HepG2 (cell line): ENCODE data around the gene SEPTIN2. TPM values are rescaled to one million over a fixed set of nuclear protein-coding genes. Genes with fewer than 3 reads are reported as not detected.

ENCODE experiments used
- ATAC-seq: fragments of 200-7000 bp; cut with Tn5 transposase; 3 replicates; pipeline ENCODE4 v1.9.1; 2020; ENCODE audit warnings: mild to moderate bottlenecking, moderate library complexity
- BruUV-seq: library from RNA; stranded (reverse); fragments of 400-500 nt; replicated peaks from 2 replicates; lab custom pipeline; 2021; lab: Mats Ljungman, UMichigan
- CTCF ChIA-PET: fragments of 300-600 bp; formaldehyde crosslinking; extraction: SDS; loops from one replicate; lab custom pipeline; 2021; ENCODE audit warnings: low total read pairs, inconsistent platforms, low intra/inter-chr PET ratio; lab: Yijun Ruan, JAX
- POLR2A ChIA-PET: fragments of 350-600 bp; sonication (Branson Sonifier 250); formaldehyde crosslinking; loops from one replicate; lab custom pipeline; 2020; ENCODE audit warnings: antibody characterized with exemption, inconsistent platforms; lab: Yijun Ruan, JAX
- DNase-seq: peaks from one replicate; pipeline ENCODE4 v3.0.0-alpha.2; 2015; ENCODE audit warnings: low spot score
- FAIRE-seq: peaks from 3 replicates; lab custom pipeline; 2011; peaks lifted over from hg19 to GRCh38; lab: Jason Lieb, UNC
- H2AFZ ChIP-seq: one replicate; pipeline ENCODE4 v1.6.1; 2011; ENCODE audit warnings: low read length, inconsistent platforms
- H3K27ac ChIP-seq: fragments of 300-600 bp; 3 replicates; pipeline ENCODE4 v1.8.0; 2011; ENCODE audit warnings: mixed run types, mild to moderate bottlenecking, mixed read lengths, low read length, inconsistent platforms; ENCODE audit not compliant: insufficient read depth; ENCODE audit errors: extremely low read length
- H3K27me3 ChIP-seq, 2 experiments: fragments of 200-600 bp in 1 of 2; 2 replicates in 1 of 2; 3 replicates in 1 of 2; pipeline versions ENCODE4 v1.6.0 to v1.8.0; 2011; ENCODE audit warnings: low read length in 2 of 2, mild to moderate bottlenecking in 2 of 2, moderate library complexity in 2 of 2, inconsistent platforms in 1 of 2; ENCODE audit not compliant: insufficient read depth in 2 of 2, control insufficient read depth in 1 of 2
- H3K36me3 ChIP-seq, 2 experiments: fragments of 200-600 bp in 1 of 2; replicated peaks in 1 of 2; 2 replicates in 1 of 2; 3 replicates in 1 of 2; pipeline versions ENCODE4 v1.5.1 to v1.8.0; 2011; ENCODE audit warnings: low read length in 2 of 2, inconsistent platforms in 1 of 2; ENCODE audit not compliant: insufficient read depth in 2 of 2, control insufficient read depth in 1 of 2
- H3K4me1 ChIP-seq: 2 replicates; pipeline ENCODE4 v1.5.1; 2012; ENCODE audit warnings: low read length, inconsistent platforms; ENCODE audit not compliant: insufficient read depth
- H3K4me2 ChIP-seq: 2 replicates; pipeline ENCODE4 v1.6.0; 2011; ENCODE audit warnings: low read depth, low read length, inconsistent platforms
- H3K4me3 ChIP-seq, 3 experiments: fragments of 200-600 bp in 1 of 3; sonication (generic), shearing (Covaris generic) in 1 of 3; replicated peaks in 1 of 3; 2 replicates each; pipeline ENCODE4 v1.5.1; 2011 to 2016; ENCODE audit warnings: low read length in 3 of 3, inconsistent platforms in 2 of 3, low read depth in 2 of 3, mild to moderate bottlenecking in 2 of 3, control low read depth in 1 of 3, mixed read lengths in 1 of 3; ENCODE audit not compliant: insufficient read depth in 1 of 3
- H3K79me2 ChIP-seq: one replicate; pipeline ENCODE4 v1.6.1; 2011; ENCODE audit warnings: low read length, inconsistent platforms; ENCODE audit not compliant: insufficient read depth
- H3K9ac ChIP-seq: 2 replicates; pipeline ENCODE4 v1.6.0; 2011; ENCODE audit warnings: mild to moderate bottlenecking, low read depth, low read length, inconsistent platforms; ENCODE audit not compliant: insufficient read depth
- H3K9me3 ChIP-seq: 2 replicates; pipeline ENCODE4 v1.5.1; 2012; ENCODE audit warnings: mild to moderate bottlenecking, low read length
- H4K20me1 ChIP-seq: 2 replicates; pipeline ENCODE4 v1.6.0; 2011; ENCODE audit warnings: inconsistent platforms, mild to moderate bottlenecking, low read length, moderate library complexity; ENCODE audit not compliant: insufficient read depth
- FOXP4 ChIP-seq: sonication (generic); formaldehyde crosslinking; IDR thresholded peaks from 2 replicates; pipeline ENCODE4 v1.4.0; 2020; ENCODE audit warnings: missing genetic modification reagents
- KDM2A ChIP-seq: sonication (generic); formaldehyde crosslinking; IDR thresholded peaks from 2 replicates; pipeline ENCODE4 v1.4.0; 2020; ENCODE audit warnings: low read depth, missing genetic modification reagents, borderline replicate concordance
- MIER2 ChIP-seq: IDR thresholded peaks from 2 replicates; pipeline ENCODE4 v1.6.1; 2016; ENCODE audit warnings: missing biosample characterization, missing genetic modification reagents
- MIXL1 ChIP-seq: IDR thresholded peaks from 2 replicates; pipeline ENCODE4 v1.6.1; 2016
- MNT ChIP-seq: fragments of 450-650 bp; IDR thresholded peaks from 2 replicates; pipeline ENCODE4 v1.6.1; 2016
- PHF21A ChIP-seq: sonication (generic); formaldehyde crosslinking; IDR thresholded peaks from 2 replicates; pipeline ENCODE4 v1.5.0; 2020; ENCODE audit warnings: mild to moderate bottlenecking, missing genetic modification reagents
- POLR2A ChIP-seq, 2 experiments: IDR thresholded peaks; 2 replicates each; pipeline ENCODE4 v1.6.1; 2011; ENCODE audit warnings: low read depth in 2 of 2, low read length in 2 of 2, mild to moderate bottlenecking in 1 of 2, moderate library complexity in 1 of 2; ENCODE audit not compliant: insufficient read depth in 1 of 2
- POLR2AphosphoS5 ChIP-seq: IDR thresholded peaks from 2 replicates; pipeline ENCODE4 v1.6.1; 2012; ENCODE audit warnings: low read depth, low read length
- SMAD9 ChIP-seq: sonication (generic); formaldehyde crosslinking; IDR thresholded peaks from 2 replicates; pipeline ENCODE4 v1.5.1; 2020; ENCODE audit warnings: mild to moderate bottlenecking, missing genetic modification reagents
- STAG1 ChIP-seq: sonication (generic); formaldehyde crosslinking; IDR thresholded peaks from 2 replicates; pipeline ENCODE4 v1.4.0; 2020; ENCODE audit warnings: missing genetic modification reagents
- ZBTB39 ChIP-seq: sonication (generic); formaldehyde crosslinking; IDR thresholded peaks from 2 replicates; pipeline ENCODE4 v1.5.0; 2020; ENCODE audit warnings: missing genetic modification reagents
- ZNF207 ChIP-seq: fragments of 450-650 bp; IDR thresholded peaks from 2 replicates; pipeline ENCODE4 v1.6.1; 2016; ENCODE audit warnings: antibody characterized with exemption, borderline replicate concordance
- ZNF501 ChIP-seq: sonication (generic); formaldehyde crosslinking; IDR thresholded peaks from 2 replicates; pipeline ENCODE4 v1.5.1; 2020; ENCODE audit warnings: mild to moderate bottlenecking, moderate library complexity, missing genetic modification reagents
- ZNF605 ChIP-seq: sonication (generic); formaldehyde crosslinking; IDR thresholded peaks from 2 replicates; pipeline ENCODE4 v1.8.0; 2022; ENCODE audit warnings: mild to moderate bottlenecking, missing genetic modification reagents
- ZSCAN31 ChIP-seq: sonication (generic); formaldehyde crosslinking; IDR thresholded peaks from 2 replicates; pipeline ENCODE4 v1.5.0; 2020; ENCODE audit warnings: low read depth, mild to moderate bottlenecking, missing genetic modification reagents
- WGBS: methylation state at CpG from one replicate; pipeline ENCODE4 v1.1.6; 2017; ENCODE audit warnings: low lambda C conversion rate; 5-methylcytosine and 5-hydroxymethylcytosine counted together
- in situ Hi-C: cut with HindIII; loops from 2 replicates; pipeline ENCODE4 v1.10.0; 2017; ENCODE audit warnings: low pct_unique_long_range_greater_than_20kb; ENCODE audit not compliant: extremely low pct_ligation_motif_present
- intact Hi-C: fragments of 100-400 bp; cut with micrococcal nuclease; formaldehyde crosslinking; loops from one replicate; pipeline ENCODE4 v1.10.0; 2022; ENCODE audit not compliant: unreplicated experiment
- polyA plus RNA-seq, 8 experiments: library from polyadenylated mRNA; depleted of rRNA in 3 of 8; stranded (reverse) in 7 of 8; unstranded in 1 of 8; fragments of >200 nt; fragmentation: Illumina TruSeq in 4 of 8; extraction: Trizol in 4 of 8; gene quantifications; 2 replicates each; pipeline versions ENCODE4 v1.2.1 to v1.2.3, GENCODE V29; 2011 to 2016; ENCODE audit warnings: low read depth in 4 of 8, missing spikeins in 1 of 8, mixed read lengths in 1 of 8; ENCODE audit not compliant: insufficient read depth in 1 of 8
- total RNA-seq, 5 experiments: library from RNA; depleted of rRNA; stranded (reverse); fragments of >200 nt; fragmentation: Illumina TruSeq; extraction: Trizol; gene quantifications; 2 replicates each; pipeline ENCODE4 v1.2.3, GENCODE V29; 2016; ENCODE audit warnings: low read depth in 1 of 5
- TF ChIP-seq, protein P1 (sequence below): sonication (generic); formaldehyde crosslinking; IDR thresholded peaks from 2 replicates; pipeline ENCODE4 v1.5.0; 2020; ENCODE audit warnings: missing genetic modification reagents

SEPTIN2 gene
- total and polyA plus RNA-seq, 2 of the 13 experiments (the other 11 are each of a cell fraction or from before 2014, with no cell fraction given) = 493 to 733 TPM

DNA sequence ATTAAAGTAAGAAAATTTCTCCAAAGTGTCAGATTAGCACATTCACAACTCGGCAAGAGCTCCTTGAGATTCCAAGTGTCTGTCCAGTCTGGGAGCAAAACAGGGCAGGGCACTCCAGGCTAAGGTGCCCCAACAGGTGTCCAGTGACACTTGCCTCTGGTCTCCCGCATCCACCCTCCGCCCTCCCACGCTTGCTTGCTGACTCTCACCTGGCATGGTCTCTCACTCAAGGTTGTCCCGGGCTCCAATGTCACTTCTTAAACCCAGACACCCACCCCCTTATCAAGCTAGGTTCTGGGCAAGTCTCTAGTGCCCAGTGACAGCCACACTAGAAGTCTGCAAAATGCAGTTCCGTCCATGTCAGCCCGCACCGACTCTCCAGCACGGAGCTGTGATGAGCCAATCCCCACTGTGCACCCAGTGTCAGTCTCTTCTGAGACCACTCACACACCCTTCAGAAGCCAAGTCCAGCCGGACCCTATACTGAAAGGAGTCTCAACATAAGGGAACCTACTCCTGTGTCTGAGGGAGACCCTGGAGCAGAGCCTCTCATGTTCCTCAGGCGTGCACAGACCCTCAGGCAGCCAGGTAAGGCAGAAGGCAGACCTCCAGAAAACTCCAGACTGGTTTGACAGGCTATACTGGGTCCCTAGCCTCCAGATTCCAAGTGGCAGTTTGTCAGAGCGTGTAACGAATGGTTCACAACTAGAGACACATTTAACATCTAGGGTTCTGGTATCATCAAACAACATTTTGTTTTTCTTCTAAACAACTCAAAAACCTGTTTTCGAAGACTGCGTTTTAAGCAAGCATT lies 45.8 kb upstream of the SEPTIN2 start (continued):
- TF ChIP-seq MIER2 (CRISPR knock-in tag) (no peak), KDM2A (0 out of 2 replicates have a peak, but pooled peaks have one; percentile 21)

DNA sequence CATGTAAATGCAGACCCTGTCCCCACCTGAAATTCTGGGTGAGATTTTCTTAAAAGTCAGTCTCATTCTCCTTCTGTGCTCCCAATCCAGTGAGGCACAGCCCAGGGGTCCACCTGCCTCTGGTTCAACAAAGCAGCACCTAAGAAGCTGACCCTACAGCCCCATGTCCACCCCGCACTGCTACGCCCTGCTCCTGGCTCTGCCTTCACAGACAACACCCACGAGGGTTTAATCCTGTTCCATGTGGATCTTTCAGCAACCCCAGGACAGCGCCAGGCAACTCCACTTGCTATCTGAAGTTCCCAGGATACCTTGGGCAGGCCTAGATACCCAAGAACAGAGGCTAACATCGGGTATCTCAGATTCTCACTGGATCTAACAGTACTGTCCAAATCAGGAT lies 45.2 kb upstream of the SEPTIN2 start:
- 48% methylated on average over 5 of the region's 5 CpGs for WGBS
- 0 out of 2 replicates have a peak, but pooled peaks have one; percentile 5 for TF ChIP-seq ZNF605 (CRISPR knock-in tag)
- TF ChIP-seq, protein P1, sequence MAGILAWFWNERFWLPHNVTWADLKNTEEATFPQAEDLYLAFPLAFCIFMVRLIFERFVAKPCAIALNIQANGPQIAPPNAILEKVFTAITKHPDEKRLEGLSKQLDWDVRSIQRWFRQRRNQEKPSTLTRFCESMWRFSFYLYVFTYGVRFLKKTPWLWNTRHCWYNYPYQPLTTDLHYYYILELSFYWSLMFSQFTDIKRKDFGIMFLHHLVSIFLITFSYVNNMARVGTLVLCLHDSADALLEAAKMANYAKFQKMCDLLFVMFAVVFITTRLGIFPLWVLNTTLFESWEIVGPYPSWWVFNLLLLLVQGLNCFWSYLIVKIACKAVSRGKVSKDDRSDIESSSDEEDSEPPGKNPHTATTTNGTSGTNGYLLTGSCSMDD (CRISPR knock-in tag) = no peak
- TF ChIP-seq ZNF207 = no peak
- peak; percentile 21; the same call in 1 of the 2 replicates for TF ChIP-seq POLR2AphosphoS5
- 0 out of 2 replicates have a peak, but pooled peaks have one; percentile 25 for TF ChIP-seq ZSCAN31 (CRISPR knock-in tag)
- TF ChIP-seq FOXP4 = no peak
- peak; percentile 39; the same call in 1 of the 2 replicates for TF ChIP-seq ZNF501 (CRISPR knock-in tag)
- TF ChIP-seq ZBTB39 (CRISPR knock-in tag) = no peak
- no peak for TF ChIP-seq STAG1
- peak in 1 of 2 experiments; percentile 29; a peak in 1 of 4 replicates for TF ChIP-seq POLR2A (IDR thresholded peaks at IDR 0.05; ENCODE audit: insufficient read depth in 1 of 2, low read depth in 2 of 2, low read length in 2 of 2)
- no peak for TF ChIP-seq MIXL1 (CRISPR knock-in tag)
- TF ChIP-seq PHF21A (CRISPR knock-in tag) = 0 out of 2 replicates have a peak, but pooled peaks have one; percentile 16
- no peak for TF ChIP-seq SMAD9 (CRISPR knock-in tag)
- peak; percentile 85 for TF ChIP-seq MNT

More for the DNA sequence above, 45.2 kb upstream of the SEPTIN2 start:
- H3K36me3 ChIP-seq = peaks cover 25 to 38% of the 10 kb centered on the region in 2 experiments
- ChIA-PET POLR2A (interaction anchor here (2.2 kb wide), 1 partner anchor 45 kb away, joined by 8 read pairs; the partner anchor contains the start of genes HDLBP and SEPTIN2), CTCF (no interaction called here)
- peak overlapping the region; percentile 85 for H3K27ac ChIP-seq
- no peak overlapping the region for H2AFZ ChIP-seq
- peaks cover 94% of the 10 kb centered on the region for H3K79me2 ChIP-seq
- H3K9ac ChIP-seq = peak overlapping the region; percentile 97
- in situ Hi-C loops = no loop called here
- H3K4me1 ChIP-seq = peaks cover 79% of the 10 kb centered on the region
- H4K20me1 ChIP-seq = peaks cover 62% of the 10 kb centered on the region
- DNase-seq (no peak), ATAC-seq (no peak), FAIRE-seq (no peak)
- no peaks in the 10 kb centered on the region for H3K9me3 ChIP-seq
- intact Hi-C loops = loop anchor here (10.0 kb wide), 1 partner anchor 84 kb away; the partner anchor contains the start of gene FARP2
- H3K4me2 ChIP-seq = peak overlapping the region; percentile 97
- no peaks in the 10 kb centered on the region; a peak in 1 of 5 replicates for H3K27me3 ChIP-seq
- peak overlapping the region; percentile 75 to 91 (median 80) for H3K4me3 ChIP-seq
- no TSS peak for BruUV-seq
